ENCODE measurements around the gene PDE2A.

- TF ChIP-seq CTCF (IDR thresholded peaks at IDR 0.05) (no peak), POLR2AphosphoS5 (IDR thresholded peaks at IDR 0.05) (no peak), POLR2A (IDR thresholded peaks at IDR 0.05; ENCODE audit: low read depth) (no peak)
Measured at GRCh38 chr11:72544589-72544988, 129.6 kb downstream of the PDE2A start.

Data from esophagus muscularis mucosa (tissue), 3 donors.